Breast epithelium (tissue), 3 donors: ENCODE results near the gene KRT36.

ENCODE experiments used
- POLR2A ChIP-seq: fragments of 450-650 bp; IDR thresholded peaks from one replicate; pipeline ENCODE4 v1.6.1; 2016; ENCODE audit warnings: antibody characterized with exemption, mild to moderate bottlenecking, moderate library complexity
- POLR2AphosphoS5 ChIP-seq, 3 donors: sonication (generic); formaldehyde crosslinking; IDR thresholded peaks; one replicate each; pipeline ENCODE4 v1.6.1; 2017; ENCODE audit warnings: antibody characterized with exemption in 3 of 3
- TF ChIP-seq, protein P1 (sequence below), 3 donors: fragments of 450-650 bp; IDR thresholded peaks; one replicate each; pipeline ENCODE4 v1.5.1; 2016 to 2017; ENCODE audit warnings: antibody characterized with exemption in 3 of 3, mild to moderate bottlenecking in 3 of 3, moderate library complexity in 3 of 3

DNA sequence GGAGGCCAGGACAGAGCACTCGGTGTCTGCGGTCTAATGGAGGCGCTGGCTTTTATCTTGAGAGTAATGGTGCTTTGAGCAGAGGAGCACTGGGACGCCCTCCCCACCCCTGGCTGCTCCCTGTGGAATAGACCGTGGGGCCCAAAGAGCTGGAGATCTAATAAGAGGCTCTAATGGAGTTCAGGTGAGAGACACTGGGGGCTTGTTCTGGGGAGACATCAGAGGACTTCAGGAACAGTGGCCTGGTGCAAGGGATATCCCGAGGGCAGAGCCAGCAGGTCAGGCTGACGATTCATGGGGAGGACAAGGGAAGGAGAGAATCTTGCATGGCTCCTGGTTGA is 47.9 kb upstream of the KRT36 start:
- TF ChIP-seq POLR2A: no peak
- TF ChIP-seq, protein P1, sequence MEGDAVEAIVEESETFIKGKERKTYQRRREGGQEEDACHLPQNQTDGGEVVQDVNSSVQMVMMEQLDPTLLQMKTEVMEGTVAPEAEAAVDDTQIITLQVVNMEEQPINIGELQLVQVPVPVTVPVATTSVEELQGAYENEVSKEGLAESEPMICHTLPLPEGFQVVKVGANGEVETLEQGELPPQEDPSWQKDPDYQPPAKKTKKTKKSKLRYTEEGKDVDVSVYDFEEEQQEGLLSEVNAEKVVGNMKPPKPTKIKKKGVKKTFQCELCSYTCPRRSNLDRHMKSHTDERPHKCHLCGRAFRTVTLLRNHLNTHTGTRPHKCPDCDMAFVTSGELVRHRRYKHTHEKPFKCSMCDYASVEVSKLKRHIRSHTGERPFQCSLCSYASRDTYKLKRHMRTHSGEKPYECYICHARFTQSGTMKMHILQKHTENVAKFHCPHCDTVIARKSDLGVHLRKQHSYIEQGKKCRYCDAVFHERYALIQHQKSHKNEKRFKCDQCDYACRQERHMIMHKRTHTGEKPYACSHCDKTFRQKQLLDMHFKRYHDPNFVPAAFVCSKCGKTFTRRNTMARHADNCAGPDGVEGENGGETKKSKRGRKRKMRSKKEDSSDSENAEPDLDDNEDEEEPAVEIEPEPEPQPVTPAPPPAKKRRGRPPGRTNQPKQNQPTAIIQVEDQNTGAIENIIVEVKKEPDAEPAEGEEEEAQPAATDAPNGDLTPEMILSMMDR (IDR thresholded peaks at IDR 0.05): no peak
- TF ChIP-seq POLR2AphosphoS5 (IDR thresholded peaks at IDR 0.05): no peak
